T47D (cell line): ENCODE measurements around the gene GMDS.
A peak's percentile ranks its signal among the peaks of the same experiment; 100 is the strongest.
"Not testable (repeated sequence)": the region's sequence is repeated elsewhere in the genome, so short reads cannot be mapped to it uniquely, and the experiment has no call there.

Source experiments
- DNase-seq, 2 experiments: peaks; one replicate each; pipeline versions ENCODE4 v3.0.0 to v3.0.0-alpha.2; 2011 to 2012; ENCODE audit warnings: low read depth in 1 of 2, low spot score in 1 of 2
- JUND ChIP-seq: IDR thresholded peaks from 2 replicates; pipeline ENCODE4 v1.6.1; 2012; ENCODE audit warnings: low read depth
- in situ Hi-C: cut with HindIII; loops from 2 replicates; pipeline ENCODE4 v1.10.0; 2016; ENCODE audit warnings: low sequenced_read_pairs, low pct_unique_long_range_greater_than_20kb

GMDS gene

DNA sequence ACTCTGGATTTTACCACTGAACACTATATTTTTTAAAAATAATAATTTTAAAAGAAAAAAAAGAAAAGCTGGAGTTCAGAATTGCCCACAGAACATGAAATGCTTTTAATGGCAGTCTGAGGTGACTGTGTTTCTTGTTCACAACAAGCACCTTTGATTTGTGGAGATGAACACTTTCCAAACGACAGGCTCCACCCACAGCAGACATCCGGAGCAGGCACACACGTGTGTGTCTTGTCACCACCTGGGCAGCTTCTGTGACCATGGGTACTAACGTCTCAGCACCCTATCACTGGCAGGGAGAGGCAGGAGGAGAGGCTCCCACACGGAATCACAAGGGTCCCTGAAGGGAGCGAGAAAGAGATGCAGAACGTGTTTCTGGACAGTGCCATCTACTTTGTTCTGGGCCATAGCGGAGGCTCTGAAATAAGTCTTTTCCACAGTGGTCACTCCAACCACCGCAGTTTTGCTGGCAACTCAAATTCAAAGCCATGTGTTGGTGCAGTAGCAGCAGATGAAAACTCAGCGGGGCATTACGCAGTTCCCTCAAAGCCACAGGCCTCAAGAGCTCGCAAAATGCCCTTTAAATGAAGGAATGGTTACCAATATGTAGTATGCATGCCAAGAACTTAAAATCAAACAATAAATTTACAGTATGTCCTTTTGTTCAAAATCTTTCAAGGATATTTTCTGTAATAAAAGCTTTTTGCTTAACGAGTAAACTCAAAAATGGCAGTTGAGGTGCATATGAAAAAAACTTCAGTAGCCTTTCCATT, 393.5 kb downstream of the GMDS start:
- DNase-seq = no peak
- TF ChIP-seq JUND = no peak
- in situ Hi-C loops = no loop called here

GRCh38 chr6:1850840-1851157, 394.6 kb downstream of the GMDS start:
- no peak for DNase-seq
- in situ Hi-C loops = no loop called here
- no peak for TF ChIP-seq JUND

DNA sequence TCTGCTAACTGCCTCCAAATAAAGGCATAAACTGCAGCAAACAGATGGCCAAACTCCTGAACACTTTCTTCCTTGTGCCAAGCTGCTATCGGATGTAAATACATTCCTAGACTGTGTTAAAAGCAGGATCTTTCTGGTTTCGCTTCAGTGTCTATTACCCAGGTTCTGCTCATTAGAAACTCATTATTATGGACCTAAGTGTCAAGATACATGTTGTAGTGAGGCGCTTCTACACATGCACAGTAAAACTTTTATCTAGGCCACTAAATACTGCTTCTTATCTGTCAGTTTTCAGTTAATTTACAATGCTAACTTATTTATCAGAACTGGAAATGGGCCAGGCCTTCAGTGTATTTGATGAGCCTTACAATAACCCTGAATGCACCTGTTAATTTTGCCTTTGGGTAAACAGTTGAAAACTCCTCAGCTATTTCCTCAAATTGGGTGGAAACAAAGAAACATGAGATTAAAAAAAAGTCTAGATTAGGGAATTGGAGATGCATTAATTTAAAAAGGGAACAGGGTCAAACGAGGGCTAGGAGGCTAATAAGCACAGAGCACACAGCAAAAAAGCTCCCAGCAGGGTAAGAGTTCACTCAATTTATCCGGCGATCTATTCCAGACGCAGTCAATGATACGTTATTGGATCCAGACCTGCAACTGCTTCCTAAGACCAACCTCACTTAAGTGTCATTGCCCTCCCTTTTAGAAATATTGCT, 395.1 kb downstream of the GMDS start:
- no peak for TF ChIP-seq JUND
- in situ Hi-C loops = no loop called here
- DNase-seq = no peak

DNA sequence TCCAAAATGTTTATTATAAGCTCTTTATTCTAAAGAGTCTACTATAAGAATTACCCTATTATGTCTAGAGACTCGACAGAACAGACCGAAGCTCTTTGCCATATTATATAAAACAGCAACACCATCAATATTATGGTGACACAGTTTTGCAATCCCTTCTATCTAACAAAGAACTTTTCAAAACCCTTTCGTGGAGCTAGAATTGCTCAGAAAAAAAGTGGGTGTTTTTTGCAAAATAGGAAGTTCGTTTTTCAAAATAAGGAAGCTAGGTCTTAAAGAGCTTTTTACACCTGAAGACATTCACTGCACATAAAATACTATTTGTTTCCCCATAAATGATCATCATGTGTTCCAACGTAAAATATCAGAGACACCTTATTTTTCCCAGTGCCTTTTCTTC, 395.7 kb downstream of the GMDS start:
- TF ChIP-seq JUND = no peak
- DNase-seq = no peak
- in situ Hi-C loops = no loop called here

DNA sequence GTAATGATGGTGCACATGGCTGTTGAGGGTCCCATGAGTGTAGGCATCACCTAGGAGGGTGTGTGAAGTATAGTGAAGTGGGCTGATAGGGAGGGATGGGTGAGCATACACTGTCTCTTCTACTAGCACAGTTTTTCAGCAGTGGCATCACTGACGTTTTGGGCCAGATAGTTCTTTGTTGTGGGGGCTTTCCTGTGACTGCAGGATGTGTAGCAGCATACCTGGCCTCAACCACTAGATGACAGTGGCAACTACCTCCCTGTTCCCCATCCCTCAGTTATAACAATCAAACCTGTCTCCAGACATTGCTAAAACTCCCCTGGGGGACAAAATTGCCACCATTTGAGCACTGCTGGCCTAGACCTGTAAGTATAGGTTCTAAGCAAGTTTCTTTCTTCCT, 396.7 kb downstream of the GMDS start:
- in situ Hi-C loops = no loop called here
- DNase-seq = no peak
- no peak for TF ChIP-seq JUND

DNA sequence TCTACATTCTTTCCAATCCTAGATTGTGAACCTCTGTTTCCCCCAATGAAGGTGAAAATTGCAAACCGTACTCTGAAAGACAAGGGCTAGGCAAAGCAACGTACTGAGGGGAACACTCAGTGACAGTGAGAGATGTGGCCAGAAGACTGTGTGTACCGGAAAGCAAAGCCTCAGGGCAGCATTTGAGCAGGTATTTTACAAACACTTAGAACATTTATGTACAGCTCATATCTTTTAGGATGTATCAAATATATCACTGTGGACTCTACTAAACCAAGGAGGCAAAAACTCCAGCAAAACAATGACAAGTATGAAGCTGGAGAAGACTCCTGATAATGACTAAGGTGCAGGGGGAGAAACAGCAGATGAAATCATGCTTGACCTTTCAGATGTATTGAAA, 398.8 kb downstream of the GMDS start:
- TF ChIP-seq JUND = no peak
- in situ Hi-C loops = no loop called here
- no peak for DNase-seq

GRCh38 chr6:1845543-1845942, 399.9 kb downstream of the GMDS start:
- in situ Hi-C loops, DNase-seq: not testable (repeated sequence)

- no peak for TF ChIP-seq JUND
- no peak for DNase-seq
- in situ Hi-C loops = no loop called here
Measured at GRCh38 chr6:1842334-1842733, 403.1 kb downstream of the GMDS start.

GRCh38 chr6:1841136-1841535, 404.3 kb downstream of the GMDS start:
- in situ Hi-C loops = no loop called here
- TF ChIP-seq JUND = no peak
- no peak for DNase-seq

DNA sequence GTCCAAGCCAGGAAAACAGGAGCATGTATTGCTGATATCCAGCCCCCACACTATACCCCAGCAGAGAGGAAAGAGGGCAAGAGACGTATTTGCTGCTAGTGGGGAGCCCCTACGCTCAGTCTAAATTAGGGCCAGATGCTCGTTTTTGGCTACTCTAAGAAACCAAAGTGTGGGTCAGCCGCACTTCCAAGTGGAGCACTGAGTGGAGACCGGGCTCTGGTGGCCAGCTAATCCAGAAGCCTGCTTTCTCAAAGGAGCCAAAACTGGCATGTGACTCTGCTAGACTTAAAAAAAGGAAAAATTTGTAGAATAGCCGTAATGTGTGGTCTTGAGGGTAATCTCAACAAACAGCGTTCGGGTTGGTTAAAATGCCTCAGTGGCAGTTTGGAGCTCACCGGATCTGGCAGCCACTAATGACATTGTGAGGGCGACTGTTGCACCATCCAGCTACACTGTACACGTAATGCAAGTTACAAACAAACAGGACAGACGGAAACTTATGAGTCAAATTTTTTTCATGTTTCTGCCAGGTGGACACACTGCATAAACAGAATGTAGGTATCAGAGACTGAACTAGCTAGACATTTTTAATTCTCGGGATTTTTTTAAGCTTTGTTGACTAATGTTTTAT, 404.8 kb downstream of the GMDS start:
- in situ Hi-C loops = no loop called here
- TF ChIP-seq JUND = no peak
- DNase-seq = no peak

DNA sequence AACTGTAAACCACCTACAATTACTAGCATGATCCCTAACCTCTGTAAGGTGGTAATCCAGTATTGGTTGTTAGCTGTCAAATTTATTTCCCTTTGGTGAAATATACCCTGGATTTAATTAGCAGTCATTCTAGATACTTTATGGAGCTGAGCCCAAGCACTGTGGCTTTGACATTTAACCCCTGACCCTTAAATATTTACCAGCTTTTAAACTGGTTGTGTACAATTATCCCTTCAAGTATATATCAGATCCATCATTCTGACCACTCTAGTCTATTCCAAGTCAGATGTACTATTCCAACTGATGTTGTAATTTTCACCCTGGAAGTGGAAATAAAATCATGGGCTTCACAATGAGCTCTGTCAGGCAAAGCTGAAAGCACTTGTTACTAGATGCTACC, 406.0 kb downstream of the GMDS start:
- in situ Hi-C loops = no loop called here
- peak in 1 of 2 experiments; percentile 62 for DNase-seq
- TF ChIP-seq JUND = no peak

- in situ Hi-C loops = no loop called here
- TF ChIP-seq JUND = peak; percentile 91
- DNase-seq = peak; percentile 28 to 80
Measured at GRCh38 chr6:1838604-1839213, 406.7 kb downstream of the GMDS start.

- no peak for DNase-seq
- TF ChIP-seq JUND = no peak
- in situ Hi-C loops = no loop called here
Measured at GRCh38 chr6:1837826-1838225, 407.6 kb downstream of the GMDS start.
